ENCODE measurements around the gene DAPK2.
A peak's percentile ranks its signal among the peaks of the same experiment; 100 is the strongest.

The DAPK2 gene

DNA sequence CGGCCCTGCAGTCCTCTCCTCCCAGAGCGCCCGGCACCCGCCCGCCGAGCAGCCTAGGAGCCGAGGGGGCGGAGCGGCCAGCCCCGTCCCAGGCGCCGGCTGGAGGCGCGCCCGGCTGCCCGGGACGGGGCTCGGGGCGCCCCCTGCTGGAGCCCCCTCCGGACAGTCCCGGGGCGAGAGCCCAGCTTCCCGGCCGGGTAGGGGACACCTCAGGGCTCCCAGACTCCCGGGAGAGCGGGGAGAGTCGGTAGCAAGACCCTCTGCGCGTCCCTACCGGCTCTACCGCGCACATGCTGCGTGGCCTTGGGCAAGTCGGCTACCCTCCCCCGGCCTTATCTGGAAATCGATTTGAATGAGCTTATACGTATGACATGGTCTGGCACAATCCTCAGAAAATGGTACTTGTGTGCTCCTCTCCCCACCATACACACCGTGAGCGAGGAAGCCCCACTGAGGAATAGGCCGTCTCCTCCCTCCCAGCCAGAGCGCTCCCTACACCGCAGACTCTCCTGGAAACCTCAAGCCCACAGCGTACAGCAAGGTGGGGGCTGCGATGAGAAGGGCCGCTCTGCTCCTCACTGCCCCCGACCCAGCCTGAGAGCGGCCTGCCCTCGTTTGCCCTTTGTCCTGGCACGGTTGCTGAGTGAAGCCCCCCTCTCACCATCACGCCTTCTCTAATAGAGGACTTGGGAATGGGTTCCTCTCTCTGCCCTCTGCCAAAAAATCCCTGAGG, at the start of gene DAPK2:
DAPK2 (minus strand) TSS at position 65 of the 733 bp plus-strand sequence. CDS start 6,224 bp downstream, outside the sequence.
- TF ChIP-seq, protein P1, sequence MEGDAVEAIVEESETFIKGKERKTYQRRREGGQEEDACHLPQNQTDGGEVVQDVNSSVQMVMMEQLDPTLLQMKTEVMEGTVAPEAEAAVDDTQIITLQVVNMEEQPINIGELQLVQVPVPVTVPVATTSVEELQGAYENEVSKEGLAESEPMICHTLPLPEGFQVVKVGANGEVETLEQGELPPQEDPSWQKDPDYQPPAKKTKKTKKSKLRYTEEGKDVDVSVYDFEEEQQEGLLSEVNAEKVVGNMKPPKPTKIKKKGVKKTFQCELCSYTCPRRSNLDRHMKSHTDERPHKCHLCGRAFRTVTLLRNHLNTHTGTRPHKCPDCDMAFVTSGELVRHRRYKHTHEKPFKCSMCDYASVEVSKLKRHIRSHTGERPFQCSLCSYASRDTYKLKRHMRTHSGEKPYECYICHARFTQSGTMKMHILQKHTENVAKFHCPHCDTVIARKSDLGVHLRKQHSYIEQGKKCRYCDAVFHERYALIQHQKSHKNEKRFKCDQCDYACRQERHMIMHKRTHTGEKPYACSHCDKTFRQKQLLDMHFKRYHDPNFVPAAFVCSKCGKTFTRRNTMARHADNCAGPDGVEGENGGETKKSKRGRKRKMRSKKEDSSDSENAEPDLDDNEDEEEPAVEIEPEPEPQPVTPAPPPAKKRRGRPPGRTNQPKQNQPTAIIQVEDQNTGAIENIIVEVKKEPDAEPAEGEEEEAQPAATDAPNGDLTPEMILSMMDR (IDR thresholded peaks at IDR 0.05; ENCODE audit: low read depth, low read length, missing control alignments) = peak; percentile 57
- in situ Hi-C loops (cut with HindIII; ENCODE audit: low sequenced_read_pairs) = no loop called here
- no peak for DNase-seq (ENCODE audit: low read depth)
- H3K4me3 ChIP-seq (ENCODE audit: low read depth, low read length) = peak within 1 kb of the TSS; percentile 46

DNA sequence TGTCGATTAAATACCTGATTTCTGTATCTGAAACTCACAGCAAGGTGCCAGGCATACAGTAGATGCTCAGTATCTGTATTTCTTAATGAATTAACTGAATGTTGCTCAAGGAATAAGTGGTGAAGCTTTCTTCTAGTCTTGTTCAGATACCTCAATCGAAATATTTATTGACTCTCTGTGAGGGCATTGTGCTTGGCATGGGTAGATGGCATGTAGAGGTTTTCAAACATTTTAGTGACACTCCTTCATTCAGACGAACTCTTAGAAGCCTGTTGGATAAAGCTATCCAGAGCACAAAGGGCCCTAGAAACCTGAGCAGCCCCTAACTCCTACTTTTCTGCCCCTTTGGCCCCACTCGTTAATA, 49.1 kb upstream of the DAPK2 start:
- in situ Hi-C loops (cut with HindIII; ENCODE audit: low sequenced_read_pairs) = no loop called here
- no peak for DNase-seq (ENCODE audit: low read depth)
- TF ChIP-seq, protein P1 (IDR thresholded peaks at IDR 0.05; ENCODE audit: low read depth, low read length, missing control alignments) = no peak
- peak overlapping the region; percentile 89 for H3K4me3 ChIP-seq (ENCODE audit: low read depth, low read length)

DNA sequence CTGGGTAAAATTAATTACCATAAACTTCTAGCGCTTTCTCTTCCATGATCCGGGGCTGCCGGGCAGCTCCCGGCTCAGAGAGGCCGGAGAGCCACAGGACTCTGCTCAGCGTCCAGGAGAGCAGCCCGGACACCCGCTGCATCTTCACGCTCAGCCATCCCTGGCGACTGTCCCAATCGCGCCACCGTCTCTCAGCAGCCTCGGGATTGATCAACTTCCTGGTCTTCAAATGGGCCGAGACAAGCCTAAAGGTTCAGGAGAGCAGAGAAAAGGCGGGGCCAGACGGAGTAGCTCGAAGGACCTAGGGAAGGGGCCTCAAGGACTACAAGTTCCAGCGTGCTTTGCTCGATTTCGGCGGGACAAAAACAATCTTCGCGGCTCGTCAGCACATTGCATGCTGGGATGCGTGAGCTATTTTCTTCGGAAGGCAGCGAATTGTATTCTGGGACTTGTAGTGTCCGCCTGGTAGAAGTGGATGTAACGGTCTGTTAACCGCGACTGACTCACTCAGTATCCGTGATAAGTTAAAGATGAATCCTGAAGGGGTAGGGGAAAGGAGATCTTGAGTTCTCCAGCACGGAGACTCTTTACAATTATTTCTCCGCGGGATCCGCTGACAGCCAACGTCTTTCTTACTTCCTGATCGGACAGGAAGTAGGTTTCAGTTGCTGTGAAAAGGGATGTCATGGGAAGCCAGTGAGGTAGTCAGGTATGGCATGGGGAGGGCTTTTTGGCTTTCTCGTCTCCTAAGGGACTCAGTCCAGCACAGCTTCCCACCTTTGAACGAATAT, 47.5 kb upstream of the DAPK2 start, which contains the start of gene CIAO2A:
CIAO2A (minus strand) TSS at position 212 of the 791 bp plus-strand sequence; CDS start at position 142, 70 bp downstream.
- TF ChIP-seq, protein P1 (IDR thresholded peaks at IDR 0.05; ENCODE audit: low read depth, low read length, missing control alignments) = no peak
- DNase-seq (ENCODE audit: low read depth) = peak; percentile 97
- in situ Hi-C loops (cut with HindIII; ENCODE audit: low sequenced_read_pairs) = no loop called here

DNA sequence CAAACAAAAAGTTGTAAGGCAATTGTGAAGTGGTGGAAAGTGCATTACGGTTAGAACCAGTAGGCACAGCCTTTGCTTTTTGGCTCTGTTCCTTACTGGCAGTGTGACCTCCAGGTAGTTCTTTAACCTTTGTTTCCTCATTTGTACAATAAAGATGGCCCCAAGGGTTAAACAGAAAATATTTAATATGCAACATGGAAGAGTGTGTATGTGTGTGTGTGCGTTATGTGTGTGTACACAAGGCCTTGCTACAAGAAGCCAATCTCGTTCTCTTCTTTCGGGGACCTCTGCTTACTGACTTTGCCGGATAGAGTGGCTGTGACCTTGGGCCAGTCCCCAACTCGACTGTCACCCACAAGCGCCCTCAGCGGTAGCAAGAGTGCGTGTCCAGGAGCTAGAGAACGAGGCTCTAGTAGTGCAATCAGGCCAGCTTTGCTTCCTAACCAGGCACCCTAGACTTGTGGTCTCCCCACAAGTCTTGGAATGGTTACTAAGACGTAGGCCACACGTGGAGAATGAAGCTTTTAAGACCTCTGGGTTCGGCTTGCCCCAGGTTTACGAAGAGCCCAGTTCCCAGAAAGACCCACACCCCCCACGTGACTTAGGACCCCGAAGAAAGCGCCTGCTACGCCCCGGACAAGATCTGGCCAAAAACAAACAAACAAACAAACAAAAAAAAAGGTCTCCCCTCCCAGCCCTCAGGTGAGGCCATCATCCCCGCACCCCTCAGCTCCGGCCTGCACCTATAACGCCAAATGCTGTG, 46.8 kb upstream of the DAPK2 start:
- DNase-seq (ENCODE audit: low read depth) = peak; percentile 53
- in situ Hi-C loops (cut with HindIII; ENCODE audit: low sequenced_read_pairs) = no loop called here
- peak overlapping the region; percentile 85 for H3K4me3 ChIP-seq (ENCODE audit: low read depth, low read length)
- TF ChIP-seq, protein P1 (IDR thresholded peaks at IDR 0.05; ENCODE audit: low read depth, low read length, missing control alignments) = peak; percentile 14

More for the DNA sequence above, 47.5 kb upstream of the DAPK2 start, which contains the start of gene CIAO2A:
- peak within 1 kb of the TSS; percentile 85 for H3K4me3 ChIP-seq (ENCODE audit: low read depth, low read length)

DNA sequence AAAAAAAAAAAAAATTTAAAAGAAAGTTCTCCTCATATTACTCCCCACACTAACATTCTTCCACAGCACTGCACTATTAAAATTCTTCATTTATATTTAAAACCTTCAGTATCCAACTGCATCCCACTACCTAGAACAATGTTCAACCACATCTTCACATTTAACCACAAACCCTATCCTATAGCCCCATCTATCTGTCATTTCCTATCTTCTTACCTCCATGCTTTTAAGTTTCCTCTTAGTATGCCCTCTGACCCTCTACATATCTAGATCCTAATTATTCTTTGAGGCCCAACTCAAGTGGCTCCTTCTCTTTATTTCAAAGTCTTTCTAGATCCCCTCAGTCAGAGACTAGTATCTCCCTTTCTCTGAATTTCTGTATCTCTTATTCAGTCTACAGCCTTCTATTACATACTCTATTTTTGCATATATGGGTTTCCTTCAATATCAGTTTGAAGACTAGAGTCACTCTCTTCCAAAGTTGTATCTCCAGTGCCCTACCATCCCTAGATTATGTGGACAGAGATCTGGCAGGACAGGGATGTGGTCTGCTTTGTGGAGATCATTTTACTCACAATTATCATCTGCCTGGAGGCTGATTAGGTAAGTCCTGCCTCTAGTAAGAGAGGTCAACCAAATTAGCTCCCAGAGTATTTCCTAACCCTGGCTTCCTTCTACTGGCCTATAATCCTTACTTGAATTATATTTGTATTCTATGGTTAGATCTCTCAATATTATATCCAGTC, 46.0 kb upstream of the DAPK2 start:
- in situ Hi-C loops (cut with HindIII; ENCODE audit: low sequenced_read_pairs) = no loop called here
- TF ChIP-seq, protein P1 (IDR thresholded peaks at IDR 0.05; ENCODE audit: low read depth, low read length, missing control alignments) = no peak
- DNase-seq (ENCODE audit: low read depth) = no peak
- H3K4me3 ChIP-seq (ENCODE audit: low read depth, low read length) = peak overlapping the region; percentile 85

Measured in astrocyte of the cerebellum (primary cell).